ENCODE data around the gene COL23A1.

Gene COL23A1

DNA sequence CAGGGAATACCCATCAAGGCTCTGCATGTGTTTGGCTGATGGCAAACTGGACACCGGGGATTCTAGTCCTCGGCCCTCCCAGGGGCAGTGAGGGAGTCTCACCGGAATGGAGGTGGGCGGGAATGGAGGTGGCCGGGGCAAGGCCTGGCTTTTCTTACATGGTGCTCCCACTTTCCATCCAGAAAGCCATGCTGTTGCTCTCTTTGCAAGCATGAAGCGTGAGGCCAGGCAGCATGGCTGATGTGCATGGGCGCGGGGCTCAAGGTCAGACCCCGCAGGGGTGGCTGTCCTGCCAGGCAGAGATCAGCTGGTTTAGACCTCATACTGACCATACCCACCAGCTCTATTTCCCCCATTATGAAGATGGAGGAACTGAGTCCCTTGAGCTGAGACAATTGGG lies 249.6 kb downstream of the COL23A1 start:
- TF ChIP-seq CTCF (conservative IDR thresholded peaks at IDR 0.05) = no peak
- no peak overlapping the region for H3K27ac ChIP-seq

- no peak for TF ChIP-seq CTCF (conservative IDR thresholded peaks at IDR 0.05)
- no peak overlapping the region for H3K27ac ChIP-seq
Measured at GRCh38 chr5:178340187-178340586, 250.0 kb downstream of the COL23A1 start.

GRCh38 chr5:178339272-178339671 lies 250.9 kb downstream of the COL23A1 start:
- H3K27ac ChIP-seq = no peak overlapping the region
- TF ChIP-seq CTCF (conservative IDR thresholded peaks at IDR 0.05) = no peak

- TF ChIP-seq CTCF (conservative IDR thresholded peaks at IDR 0.05) = no peak
- H3K27ac ChIP-seq = no peak overlapping the region
Measured at GRCh38 chr5:178338750-178339144, 251.4 kb downstream of the COL23A1 start.

DNA sequence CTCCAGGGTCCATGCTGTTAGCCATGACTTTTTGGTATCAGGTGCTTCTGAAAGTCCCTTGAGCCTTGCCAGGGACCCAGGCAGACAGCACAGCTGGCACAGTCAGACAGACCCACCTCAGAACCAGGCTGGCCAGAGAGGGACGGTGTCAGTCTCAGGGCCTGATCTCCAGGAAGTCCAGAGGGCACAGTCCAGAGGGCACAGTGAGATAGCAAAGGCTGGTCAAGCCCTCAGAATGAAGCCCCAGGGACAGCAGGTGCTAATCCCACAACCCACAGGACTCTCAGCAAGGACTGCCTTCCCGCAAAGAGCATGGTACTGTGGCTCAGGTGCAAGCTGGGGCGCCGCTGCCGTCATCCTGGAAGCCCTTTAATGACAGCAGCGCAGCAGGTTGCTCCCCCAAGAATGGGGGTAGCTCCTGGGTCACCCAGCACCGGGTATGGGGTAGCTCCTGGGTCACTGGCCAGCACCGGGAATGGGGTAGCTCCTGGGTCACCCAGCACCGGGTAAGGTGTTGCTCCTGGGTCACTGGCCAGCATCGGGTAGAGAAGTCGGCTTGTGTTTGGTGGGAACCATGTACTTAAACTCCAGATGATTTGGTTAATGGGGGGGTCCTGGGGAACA lies 252.0 kb downstream of the COL23A1 start:
- H3K27ac ChIP-seq = no peak overlapping the region
- no peak for TF ChIP-seq CTCF (conservative IDR thresholded peaks at IDR 0.05)

- TF ChIP-seq CTCF (conservative IDR thresholded peaks at IDR 0.05) = no peak
Measured at GRCh38 chr5:178337334-178337741, 252.9 kb downstream of the COL23A1 start.

GRCh38 chr5:178336889-178337288 lies 253.3 kb downstream of the COL23A1 start:
- no peak overlapping the region for H3K27ac ChIP-seq
- no peak for TF ChIP-seq CTCF (conservative IDR thresholded peaks at IDR 0.05)

More at GRCh38 chr5:178337334-178337741, 252.9 kb downstream of the COL23A1 start:
- H3K27ac ChIP-seq = no peak overlapping the region

All from VCaP (cell line).